ENCODE measurements around the gene PPP1R1B.
A peak's percentile ranks its signal among the peaks of the same experiment; 100 is the strongest.

The PPP1R1B gene

GRCh38 chr17:39671651-39672521 is 45.1 kb downstream of the PPP1R1B start:
- DNase-seq = peak; percentile 55

GRCh38 chr17:39672522-39673334 is 46.0 kb downstream of the PPP1R1B start:
- no peak for DNase-seq

- no peak for DNase-seq
Measured at GRCh38 chr17:39673335-39674081, 46.8 kb downstream of the PPP1R1B start.

GRCh38 chr17:39674179-39674578 is 47.4 kb downstream of the PPP1R1B start:
- no peak for DNase-seq

- peak; percentile 68 for DNase-seq
Measured at GRCh38 chr17:39674702-39675389, 48.1 kb downstream of the PPP1R1B start.

- DNase-seq = no peak
Measured at GRCh38 chr17:39675390-39676082, 48.8 kb downstream of the PPP1R1B start.

- DNase-seq = peak; percentile 90
Measured at GRCh38 chr17:39676198-39676819, 49.6 kb downstream of the PPP1R1B start.

GRCh38 chr17:39677072-39677471 is 50.3 kb downstream of the PPP1R1B start:
- DNase-seq = no peak

GRCh38 chr17:39677542-39678339 is 51.0 kb downstream of the PPP1R1B start:
- no peak for DNase-seq

- peak; percentile 59 for DNase-seq
Measured at GRCh38 chr17:39678340-39679116, 51.8 kb downstream of the PPP1R1B start.

- peak; percentile 91 for DNase-seq
Measured at GRCh38 chr17:39679521-39680192, 52.9 kb downstream of the PPP1R1B start.

- DNase-seq = peak; percentile 93
Measured at GRCh38 chr17:39683295-39683939, 56.7 kb downstream of the PPP1R1B start.

- peak; percentile 76 for DNase-seq
Measured at GRCh38 chr17:39684369-39685192, 57.8 kb downstream of the PPP1R1B start.

Data from hematopoietic multipotent progenitor cell treated with erythropoietin and hydrocortisone succinate and interleukin-3 and kit ligand, for 8 days (in vitro differentiated cells).